ENCODE results near the gene SLC5A1. TPM values are rescaled to one million over a fixed set of nuclear protein-coding genes. Genes with fewer than 3 reads are reported as not detected.

Gene SLC5A1
- polyA plus RNA-seq, 2 of the 4 experiments (the other 2 are of a cell fraction), result 0.03 to 0.04 TPM

DNA sequence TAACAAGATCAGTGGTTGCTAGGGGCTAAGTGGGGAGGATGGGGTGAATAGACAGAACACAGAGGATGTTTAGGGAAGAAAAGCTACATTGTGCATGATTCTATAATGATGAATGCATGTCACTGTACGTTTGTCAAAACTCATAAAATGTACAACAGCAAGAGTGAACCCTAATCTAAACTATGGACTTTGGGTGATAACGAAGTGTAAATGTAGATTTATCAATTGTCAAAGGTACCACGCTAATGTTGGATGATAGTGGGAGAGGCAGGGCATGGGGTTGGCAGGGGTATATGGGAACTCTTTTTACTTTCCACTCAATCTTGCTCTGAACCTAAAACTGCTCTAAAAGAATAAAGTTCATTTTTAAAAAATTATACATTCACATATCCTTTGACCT is 21.3 kb upstream of the SLC5A1 start:
- no peak for ATAC-seq
- DNase-seq (ENCODE audit: low read depth in 1 of 2, low spot score in 1 of 2), result no peak
- Histone ChIP-seq H3K4me1 (no peaks in the 10 kb centered on the region), H3K9me3 (no peaks in the 10 kb centered on the region), H3K27ac (no peak overlapping the region), H3K4me3 (no peak overlapping the region), H3K4me2 (no peak overlapping the region)
- FAIRE-seq, result no peak
- no peak for TF ChIP-seq JUN (IDR thresholded peaks at IDR 0.05)
- TF ChIP-seq RAD21 (conservative IDR thresholded peaks at IDR 0.05 in 1 of 2, IDR thresholded peaks at IDR 0.05 in 1 of 2), result no peak
- TF ChIP-seq, protein P1, sequence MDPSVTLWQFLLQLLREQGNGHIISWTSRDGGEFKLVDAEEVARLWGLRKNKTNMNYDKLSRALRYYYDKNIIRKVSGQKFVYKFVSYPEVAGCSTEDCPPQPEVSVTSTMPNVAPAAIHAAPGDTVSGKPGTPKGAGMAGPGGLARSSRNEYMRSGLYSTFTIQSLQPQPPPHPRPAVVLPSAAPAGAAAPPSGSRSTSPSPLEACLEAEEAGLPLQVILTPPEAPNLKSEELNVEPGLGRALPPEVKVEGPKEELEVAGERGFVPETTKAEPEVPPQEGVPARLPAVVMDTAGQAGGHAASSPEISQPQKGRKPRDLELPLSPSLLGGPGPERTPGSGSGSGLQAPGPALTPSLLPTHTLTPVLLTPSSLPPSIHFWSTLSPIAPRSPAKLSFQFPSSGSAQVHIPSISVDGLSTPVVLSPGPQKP (IDR thresholded peaks at IDR 0.05; ENCODE audit: low read depth, low read length), result no peak
- TF ChIP-seq TP53 (CRISPR knock-in tag; IDR thresholded peaks at IDR 0.05), result no peak
- TF ChIP-seq ESRRA (IDR thresholded peaks at IDR 0.05; ENCODE audit: borderline replicate concordance, low read length), result no peak
- 21% methylated on average over 3 of the region's 3 CpGs for WGBS (ENCODE audit: missing lambda C conversion rate)
- CTCF ChIA-PET, result no interaction called here
- POLR2A ChIA-PET, result no interaction called here

DNA sequence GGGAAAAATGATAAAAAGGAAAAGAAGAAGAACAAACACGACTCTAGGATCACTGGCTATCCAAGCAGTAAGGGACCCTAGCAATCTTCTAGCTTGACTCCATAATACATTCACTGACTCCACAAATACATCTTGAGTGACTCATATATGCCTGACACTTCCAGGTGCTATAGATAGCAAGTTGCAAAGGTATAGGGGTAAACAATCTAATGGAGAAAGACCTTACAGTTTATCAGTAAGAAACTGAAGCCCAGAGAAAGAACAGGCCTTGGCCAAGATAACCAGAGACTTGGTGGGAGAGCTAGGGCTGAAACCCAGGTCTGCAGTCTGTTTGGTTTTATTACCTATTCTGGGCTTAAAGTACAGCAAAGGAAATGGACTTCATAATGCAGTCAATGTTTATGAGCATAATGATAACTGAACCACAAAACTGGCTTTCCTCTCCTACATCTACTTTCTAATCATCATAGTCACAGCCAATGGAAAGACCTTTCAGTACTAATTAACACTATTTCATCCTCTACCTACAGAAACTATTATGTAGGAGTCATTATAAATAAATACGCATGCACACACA is 19.7 kb upstream of the SLC5A1 start:
- CTCF ChIA-PET, result no interaction called here
- WGBS (ENCODE audit: missing lambda C conversion rate), result 75% methylated on average over 2 of the region's 2 CpGs
- Histone ChIP-seq H3K9me3 (no peaks in the 10 kb centered on the region), H3K4me1 (no peaks in the 10 kb centered on the region), H3K4me2 (no peak overlapping the region), H3K27ac (no peak overlapping the region), H3K4me3 (no peak overlapping the region)
- TF ChIP-seq BHLHE40 (IDR thresholded peaks at IDR 0.05; ENCODE audit: low read depth, low read length) (no peak), TFCP2L1 (CRISPR knock-in tag; IDR thresholded peaks at IDR 0.05) (no peak), ZNF302 (CRISPR knock-in tag; IDR thresholded peaks at IDR 0.05) (no peak), HOXB13 (CRISPR knock-in tag; IDR thresholded peaks at IDR 0.05; ENCODE audit: low read depth) (no peak), JUNB (IDR thresholded peaks at IDR 0.05) (no peak), FOXS1 (CRISPR knock-in tag; IDR thresholded peaks at IDR 0.05) (no peak), ZFP36 (IDR thresholded peaks at IDR 0.05; ENCODE audit: borderline replicate concordance, partially characterized antibody) (no peak), EHMT2 (IDR thresholded peaks at IDR 0.05; ENCODE audit: low read depth) (no peak)
- TF ChIP-seq, protein P2, sequence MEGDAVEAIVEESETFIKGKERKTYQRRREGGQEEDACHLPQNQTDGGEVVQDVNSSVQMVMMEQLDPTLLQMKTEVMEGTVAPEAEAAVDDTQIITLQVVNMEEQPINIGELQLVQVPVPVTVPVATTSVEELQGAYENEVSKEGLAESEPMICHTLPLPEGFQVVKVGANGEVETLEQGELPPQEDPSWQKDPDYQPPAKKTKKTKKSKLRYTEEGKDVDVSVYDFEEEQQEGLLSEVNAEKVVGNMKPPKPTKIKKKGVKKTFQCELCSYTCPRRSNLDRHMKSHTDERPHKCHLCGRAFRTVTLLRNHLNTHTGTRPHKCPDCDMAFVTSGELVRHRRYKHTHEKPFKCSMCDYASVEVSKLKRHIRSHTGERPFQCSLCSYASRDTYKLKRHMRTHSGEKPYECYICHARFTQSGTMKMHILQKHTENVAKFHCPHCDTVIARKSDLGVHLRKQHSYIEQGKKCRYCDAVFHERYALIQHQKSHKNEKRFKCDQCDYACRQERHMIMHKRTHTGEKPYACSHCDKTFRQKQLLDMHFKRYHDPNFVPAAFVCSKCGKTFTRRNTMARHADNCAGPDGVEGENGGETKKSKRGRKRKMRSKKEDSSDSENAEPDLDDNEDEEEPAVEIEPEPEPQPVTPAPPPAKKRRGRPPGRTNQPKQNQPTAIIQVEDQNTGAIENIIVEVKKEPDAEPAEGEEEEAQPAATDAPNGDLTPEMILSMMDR (IDR thresholded peaks at IDR 0.05), result no peak
- POLR2A ChIA-PET, result no interaction called here
- no peak for DNase-seq (ENCODE audit: low read depth in 1 of 2, low spot score in 1 of 2)
- FAIRE-seq, result no peak
- ATAC-seq, result no peak

DNA sequence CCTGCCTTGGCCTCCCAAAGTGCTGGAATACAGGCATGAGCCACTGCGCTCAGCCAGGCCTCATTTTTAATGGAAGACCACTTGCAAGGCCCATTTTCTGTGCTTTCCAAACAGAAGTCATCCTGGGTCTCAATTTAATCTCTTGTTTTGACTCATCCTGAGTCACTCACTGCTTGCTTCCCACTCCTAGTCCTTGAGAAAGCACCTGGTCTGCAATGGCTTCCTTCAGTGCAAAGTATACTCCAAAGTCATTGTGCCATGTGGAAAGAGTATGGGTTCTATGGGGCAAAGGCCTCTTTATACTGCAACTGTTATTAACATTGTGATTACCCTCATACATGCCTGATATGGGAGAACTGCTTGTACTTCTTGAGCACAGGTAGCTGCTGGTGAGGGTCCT is 18.3 kb upstream of the SLC5A1 start:
- TF ChIP-seq TFCP2L1 (CRISPR knock-in tag; IDR thresholded peaks at IDR 0.05) (no peak), RNF2 (IDR thresholded peaks at IDR 0.05; ENCODE audit: borderline replicate concordance, low read depth) (no peak), HOXA7 (CRISPR knock-in tag; IDR thresholded peaks at IDR 0.05) (no peak), ZC3H11A (IDR thresholded peaks at IDR 0.05) (no peak), EHMT2 (IDR thresholded peaks at IDR 0.05; ENCODE audit: low read depth) (no peak), NR3C1 (IDR thresholded peaks at IDR 0.05) (no peak), ZFP36 (IDR thresholded peaks at IDR 0.05; ENCODE audit: borderline replicate concordance, partially characterized antibody) (no peak)
- TF ChIP-seq, protein P3, sequence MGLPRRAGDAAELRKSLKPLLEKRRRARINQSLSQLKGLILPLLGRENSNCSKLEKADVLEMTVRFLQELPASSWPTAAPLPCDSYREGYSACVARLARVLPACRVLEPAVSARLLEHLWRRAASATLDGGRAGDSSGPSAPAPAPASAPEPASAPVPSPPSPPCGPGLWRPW (IDR thresholded peaks at IDR 0.05), result no peak
- TF ChIP-seq, protein P4, sequence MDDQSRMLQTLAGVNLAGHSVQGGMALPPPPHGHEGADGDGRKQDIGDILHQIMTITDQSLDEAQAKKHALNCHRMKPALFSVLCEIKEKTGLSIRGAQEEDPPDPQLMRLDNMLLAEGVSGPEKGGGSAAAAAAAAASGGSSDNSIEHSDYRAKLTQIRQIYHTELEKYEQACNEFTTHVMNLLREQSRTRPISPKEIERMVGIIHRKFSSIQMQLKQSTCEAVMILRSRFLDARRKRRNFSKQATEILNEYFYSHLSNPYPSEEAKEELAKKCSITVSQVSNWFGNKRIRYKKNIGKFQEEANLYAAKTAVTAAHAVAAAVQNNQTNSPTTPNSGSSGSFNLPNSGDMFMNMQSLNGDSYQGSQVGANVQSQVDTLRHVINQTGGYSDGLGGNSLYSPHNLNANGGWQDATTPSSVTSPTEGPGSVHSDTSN (IDR thresholded peaks at IDR 0.05), result no peak
- H3K4me2 ChIP-seq, result no peak overlapping the region
- H3K27ac ChIP-seq, result no peak overlapping the region
- H3K4me3 ChIP-seq, result no peak overlapping the region
- H3K4me1 ChIP-seq, result no peaks in the 10 kb centered on the region
- FAIRE-seq, result no peak
- CTCF ChIA-PET, result no interaction called here
- peak in 1 of 2 experiments; percentile 1 for DNase-seq (ENCODE audit: low read depth in 1 of 2, low spot score in 1 of 2)
- 58% methylated on average over 1 of the region's 1 CpG for WGBS (ENCODE audit: missing lambda C conversion rate)
- no peaks in the 10 kb centered on the region for H3K9me3 ChIP-seq
- ATAC-seq, result no peak
- POLR2A ChIA-PET, result no interaction called here

Data from A549 (cell line).